ENCODE measurements around the gene PARP8. TPM values are rescaled to one million over a fixed set of nuclear protein-coding genes. Genes with fewer than 3 reads are reported as not detected.

The PARP8 gene
- total and polyA plus RNA-seq, 2 of the 8 experiments (the other 6 are each of a cell fraction or from before 2014, with no cell fraction given): 16.6 to 30.6 TPM

DNA sequence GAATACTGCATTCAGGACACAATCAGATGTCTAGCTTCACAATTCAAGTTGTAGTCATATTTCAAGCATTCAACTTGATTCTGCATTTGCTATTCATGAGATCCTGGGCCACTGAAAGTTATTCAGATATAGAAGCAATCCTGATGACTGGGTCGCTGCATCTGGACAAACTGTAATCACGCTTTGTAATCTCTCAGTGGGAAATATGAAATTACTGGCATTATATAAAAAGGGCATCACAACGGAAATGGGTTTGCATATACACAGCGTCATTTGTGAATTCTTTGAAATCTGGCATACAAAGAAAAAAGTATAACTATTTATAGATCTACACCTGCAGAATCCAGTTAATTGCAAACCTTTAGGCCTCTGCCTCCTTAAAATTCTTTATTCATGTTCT lies 102.2 kb downstream of the PARP8 start (continued):
- TF ChIP-seq, protein P1, sequence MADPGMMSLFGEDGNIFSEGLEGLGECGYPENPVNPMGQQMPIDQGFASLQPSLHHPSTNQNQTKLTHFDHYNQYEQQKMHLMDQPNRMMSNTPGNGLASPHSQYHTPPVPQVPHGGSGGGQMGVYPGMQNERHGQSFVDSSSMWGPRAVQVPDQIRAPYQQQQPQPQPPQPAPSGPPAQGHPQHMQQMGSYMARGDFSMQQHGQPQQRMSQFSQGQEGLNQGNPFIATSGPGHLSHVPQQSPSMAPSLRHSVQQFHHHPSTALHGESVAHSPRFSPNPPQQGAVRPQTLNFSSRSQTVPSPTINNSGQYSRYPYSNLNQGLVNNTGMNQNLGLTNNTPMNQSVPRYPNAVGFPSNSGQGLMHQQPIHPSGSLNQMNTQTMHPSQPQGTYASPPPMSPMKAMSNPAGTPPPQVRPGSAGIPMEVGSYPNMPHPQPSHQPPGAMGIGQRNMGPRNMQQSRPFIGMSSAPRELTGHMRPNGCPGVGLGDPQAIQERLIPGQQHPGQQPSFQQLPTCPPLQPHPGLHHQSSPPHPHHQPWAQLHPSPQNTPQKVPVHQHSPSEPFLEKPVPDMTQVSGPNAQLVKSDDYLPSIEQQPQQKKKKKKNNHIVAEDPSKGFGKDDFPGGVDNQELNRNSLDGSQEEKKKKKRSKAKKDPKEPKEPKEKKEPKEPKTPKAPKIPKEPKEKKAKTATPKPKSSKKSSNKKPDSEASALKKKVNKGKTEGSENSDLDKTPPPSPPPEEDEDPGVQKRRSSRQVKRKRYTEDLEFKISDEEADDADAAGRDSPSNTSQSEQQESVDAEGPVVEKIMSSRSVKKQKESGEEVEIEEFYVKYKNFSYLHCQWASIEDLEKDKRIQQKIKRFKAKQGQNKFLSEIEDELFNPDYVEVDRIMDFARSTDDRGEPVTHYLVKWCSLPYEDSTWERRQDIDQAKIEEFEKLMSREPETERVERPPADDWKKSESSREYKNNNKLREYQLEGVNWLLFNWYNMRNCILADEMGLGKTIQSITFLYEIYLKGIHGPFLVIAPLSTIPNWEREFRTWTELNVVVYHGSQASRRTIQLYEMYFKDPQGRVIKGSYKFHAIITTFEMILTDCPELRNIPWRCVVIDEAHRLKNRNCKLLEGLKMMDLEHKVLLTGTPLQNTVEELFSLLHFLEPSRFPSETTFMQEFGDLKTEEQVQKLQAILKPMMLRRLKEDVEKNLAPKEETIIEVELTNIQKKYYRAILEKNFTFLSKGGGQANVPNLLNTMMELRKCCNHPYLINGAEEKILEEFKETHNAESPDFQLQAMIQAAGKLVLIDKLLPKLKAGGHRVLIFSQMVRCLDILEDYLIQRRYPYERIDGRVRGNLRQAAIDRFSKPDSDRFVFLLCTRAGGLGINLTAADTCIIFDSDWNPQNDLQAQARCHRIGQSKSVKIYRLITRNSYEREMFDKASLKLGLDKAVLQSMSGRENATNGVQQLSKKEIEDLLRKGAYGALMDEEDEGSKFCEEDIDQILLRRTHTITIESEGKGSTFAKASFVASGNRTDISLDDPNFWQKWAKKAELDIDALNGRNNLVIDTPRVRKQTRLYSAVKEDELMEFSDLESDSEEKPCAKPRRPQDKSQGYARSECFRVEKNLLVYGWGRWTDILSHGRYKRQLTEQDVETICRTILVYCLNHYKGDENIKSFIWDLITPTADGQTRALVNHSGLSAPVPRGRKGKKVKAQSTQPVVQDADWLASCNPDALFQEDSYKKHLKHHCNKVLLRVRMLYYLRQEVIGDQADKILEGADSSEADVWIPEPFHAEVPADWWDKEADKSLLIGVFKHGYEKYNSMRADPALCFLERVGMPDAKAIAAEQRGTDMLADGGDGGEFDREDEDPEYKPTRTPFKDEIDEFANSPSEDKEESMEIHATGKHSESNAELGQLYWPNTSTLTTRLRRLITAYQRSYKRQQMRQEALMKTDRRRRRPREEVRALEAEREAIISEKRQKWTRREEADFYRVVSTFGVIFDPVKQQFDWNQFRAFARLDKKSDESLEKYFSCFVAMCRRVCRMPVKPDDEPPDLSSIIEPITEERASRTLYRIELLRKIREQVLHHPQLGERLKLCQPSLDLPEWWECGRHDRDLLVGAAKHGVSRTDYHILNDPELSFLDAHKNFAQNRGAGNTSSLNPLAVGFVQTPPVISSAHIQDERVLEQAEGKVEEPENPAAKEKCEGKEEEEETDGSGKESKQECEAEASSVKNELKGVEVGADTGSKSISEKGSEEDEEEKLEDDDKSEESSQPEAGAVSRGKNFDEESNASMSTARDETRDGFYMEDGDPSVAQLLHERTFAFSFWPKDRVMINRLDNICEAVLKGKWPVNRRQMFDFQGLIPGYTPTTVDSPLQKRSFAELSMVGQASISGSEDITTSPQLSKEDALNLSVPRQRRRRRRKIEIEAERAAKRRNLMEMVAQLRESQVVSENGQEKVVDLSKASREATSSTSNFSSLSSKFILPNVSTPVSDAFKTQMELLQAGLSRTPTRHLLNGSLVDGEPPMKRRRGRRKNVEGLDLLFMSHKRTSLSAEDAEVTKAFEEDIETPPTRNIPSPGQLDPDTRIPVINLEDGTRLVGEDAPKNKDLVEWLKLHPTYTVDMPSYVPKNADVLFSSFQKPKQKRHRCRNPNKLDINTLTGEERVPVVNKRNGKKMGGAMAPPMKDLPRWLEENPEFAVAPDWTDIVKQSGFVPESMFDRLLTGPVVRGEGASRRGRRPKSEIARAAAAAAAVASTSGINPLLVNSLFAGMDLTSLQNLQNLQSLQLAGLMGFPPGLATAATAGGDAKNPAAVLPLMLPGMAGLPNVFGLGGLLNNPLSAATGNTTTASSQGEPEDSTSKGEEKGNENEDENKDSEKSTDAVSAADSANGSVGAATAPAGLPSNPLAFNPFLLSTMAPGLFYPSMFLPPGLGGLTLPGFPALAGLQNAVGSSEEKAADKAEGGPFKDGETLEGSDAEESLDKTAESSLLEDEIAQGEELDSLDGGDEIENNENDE (IDR thresholded peaks at IDR 0.05; ENCODE audit: insufficient replicate concordance, low read length): no peak
- no peak for TF ChIP-seq HDAC2 (IDR thresholded peaks at IDR 0.05; ENCODE audit: borderline replicate concordance in 1 of 2, low read depth in 2 of 2, low read length in 2 of 2)

Data from H1 (cell line).